Liver (tissue), 9 donors: ENCODE data around the gene RASA1. TPM values are rescaled to one million over a fixed set of nuclear protein-coding genes. Genes with fewer than 3 reads are reported as not detected.

Experiments
- DNase-seq: peaks from one replicate; pipeline ENCODE4 v3.0.0-alpha.2; 2017; ENCODE audit warnings: low spot score
- H3K27ac ChIP-seq, 2 donors: one replicate each; pipeline ENCODE4 v1.7.0; 2013; ENCODE audit warnings: inconsistent platforms in 2 of 2, low read length in 2 of 2, control low read depth in 1 of 2, low read depth in 1 of 2, mild to moderate bottlenecking in 1 of 2
- H3K27me3 ChIP-seq, 4 donors: one replicate each; pipeline versions ENCODE4 v1.6.1 to v1.7.0; 2013; ENCODE audit warnings: low read length in 3 of 4, inconsistent platforms in 1 of 4, mild to moderate bottlenecking in 1 of 4, moderate library complexity in 1 of 4; ENCODE audit not compliant: control insufficient read depth in 4 of 4, insufficient read depth in 4 of 4
- H3K36me3 ChIP-seq, 4 donors: one replicate each; pipeline versions ENCODE4 v1.6.1 to v1.7.0; 2013; ENCODE audit warnings: low read length in 3 of 4, mild to moderate bottlenecking in 3 of 4, low read depth in 1 of 4, moderate library complexity in 1 of 4; ENCODE audit not compliant: control insufficient read depth in 4 of 4, insufficient read depth in 3 of 4
- H3K4me1 ChIP-seq, 4 donors: one replicate each; pipeline versions ENCODE4 v1.6.1 to v1.7.0; 2013; ENCODE audit warnings: low read length in 3 of 4, mild to moderate bottlenecking in 3 of 4, moderate library complexity in 1 of 4; ENCODE audit not compliant: control insufficient read depth in 4 of 4, insufficient read depth in 4 of 4
- H3K4me3 ChIP-seq, 3 donors: one replicate each; pipeline versions ENCODE4 v1.6.1 to v1.7.0; 2013; ENCODE audit warnings: low read length in 3 of 3, control low read depth in 1 of 3, low read depth in 1 of 3, mild to moderate bottlenecking in 1 of 3
- H3K9ac ChIP-seq, 2 donors: one replicate each; pipeline ENCODE4 v1.7.0; 2013; ENCODE audit warnings: low read length in 2 of 2, mild to moderate bottlenecking in 2 of 2, moderate library complexity in 2 of 2, control low read depth in 1 of 2, low read depth in 1 of 2
- H3K9me3 ChIP-seq, 4 donors: one replicate each; pipeline versions ENCODE4 v1.6.1 to v1.7.0; 2013; ENCODE audit warnings: low read length in 3 of 4; ENCODE audit not compliant: control insufficient read depth in 4 of 4
- ATF3 ChIP-seq: IDR thresholded peaks from 2 replicates; pipeline ENCODE4 v1.6.1; 2016; ENCODE audit warnings: antibody characterized with exemption
- CTCF ChIP-seq: fragments of 150-350 bp; IDR thresholded peaks from 2 replicates; pipeline ENCODE4 v1.5.1; 2017; ENCODE audit warnings: improper control_type of control experiment, low read depth, low read length; ENCODE audit not compliant: missing input control
- EGR1 ChIP-seq, 2 donors: IDR thresholded peaks; 2 replicates each; pipeline ENCODE4 v1.6.1; 2016 to 2018; ENCODE audit warnings: antibody characterized with exemption in 2 of 2, low read depth in 2 of 2
- FOXA1 ChIP-seq: IDR thresholded peaks from 2 replicates; pipeline ENCODE4 v1.6.1; 2016; ENCODE audit warnings: antibody characterized with exemption
- FOXA2 ChIP-seq: IDR thresholded peaks from 2 replicates; pipeline ENCODE4 v1.6.1; 2016; ENCODE audit warnings: antibody characterized with exemption
- GABPA ChIP-seq, 2 donors: IDR thresholded peaks in 1 of 2; conservative IDR thresholded peaks in 1 of 2; 2 replicates each; pipeline ENCODE4 v1.6.1; 2016; ENCODE audit warnings: antibody characterized with exemption in 2 of 2, mild to moderate bottlenecking in 1 of 2, moderate library complexity in 1 of 2
- HNF4A ChIP-seq, 2 donors: conservative IDR thresholded peaks; 2 replicates each; pipeline ENCODE4 v1.6.1; 2016; ENCODE audit warnings: antibody characterized with exemption in 2 of 2, mild to moderate bottlenecking in 2 of 2
- HNF4G ChIP-seq: IDR thresholded peaks from 2 replicates; pipeline ENCODE4 v1.6.1; 2016; ENCODE audit warnings: antibody characterized with exemption
- JUND ChIP-seq, 2 donors: IDR thresholded peaks; 2 replicates each; pipeline ENCODE4 v1.6.1; 2016; ENCODE audit warnings: antibody characterized with exemption in 2 of 2
- MAX ChIP-seq: IDR thresholded peaks from 2 replicates; pipeline ENCODE4 v1.6.1; 2016; ENCODE audit warnings: antibody characterized with exemption
- NR2F2 ChIP-seq: IDR thresholded peaks from 2 replicates; pipeline ENCODE4 v1.6.1; 2016; ENCODE audit warnings: antibody characterized with exemption
- RAD21 ChIP-seq, 2 donors: IDR thresholded peaks; 2 replicates each; pipeline ENCODE4 v1.6.1; 2016; ENCODE audit warnings: antibody characterized with exemption in 2 of 2, mild to moderate bottlenecking in 2 of 2
- REST ChIP-seq: IDR thresholded peaks from 2 replicates; pipeline ENCODE4 v1.6.1; 2016; ENCODE audit warnings: antibody characterized with exemption, mild to moderate bottlenecking
- RXRA ChIP-seq, 2 donors: IDR thresholded peaks; 2 replicates each; pipeline ENCODE4 v1.6.1; 2017 to 2018; ENCODE audit warnings: antibody characterized with exemption in 2 of 2, mild to moderate bottlenecking in 1 of 2
- SP1 ChIP-seq: IDR thresholded peaks from 2 replicates; pipeline ENCODE4 v1.6.1; 2018; ENCODE audit warnings: antibody characterized with exemption, mild to moderate bottlenecking
- TAF1 ChIP-seq: conservative IDR thresholded peaks from 2 replicates; pipeline ENCODE4 v1.6.1; 2016; ENCODE audit warnings: antibody characterized with exemption, mild to moderate bottlenecking
- YY1 ChIP-seq: IDR thresholded peaks from 2 replicates; pipeline ENCODE4 v1.6.1; 2016; ENCODE audit warnings: antibody characterized with exemption, mild to moderate bottlenecking
- ZBTB33 ChIP-seq: IDR thresholded peaks from 2 replicates; pipeline ENCODE4 v1.6.1; 2016; ENCODE audit warnings: antibody characterized with exemption
- WGBS: extraction: QIAGEN DNeasy Blood & Tissue Kit; methylation state at CpG from one replicate; pipeline ENCODE4 v1.1.7; 2013; 5-methylcytosine and 5-hydroxymethylcytosine counted together
- polyA plus RNA-seq, 2 donors: library from polyadenylated mRNA; stranded (reverse) in 1 of 2; unstranded in 1 of 2; fragments of 200-250 nt in 1 of 2; fragments of >200 nt in 1 of 2; fragmentation: Nextera tagmentation in 1 of 2; extraction: Ambion mirVana in 1 of 2; gene quantifications; one replicate each; pipeline versions ENCODE4 v1.2.1 to v1.2.3, GENCODE V29; 2013 to 2015
- total RNA-seq, 2 donors: library from RNA; depleted of rRNA; stranded (reverse); fragments of >200 nt; gene quantifications; one replicate each; pipeline ENCODE4 v1.2.3, GENCODE V29; 2014
- donor health status: healthy.
- donor health status: healthy.
- donor health status: healthy.
- donor health status: healthy.
- donor health status: healthy.

Gene RASA1
- total and polyA plus RNA-seq, 4 donors: 3.7 to 18.1 (median 7.0) TPM

GRCh38 chr5:87359106-87359505 is 91.4 kb downstream of the RASA1 start:
- no peak for DNase-seq
- no peak overlapping the region for H3K4me3 ChIP-seq
- H3K27me3 ChIP-seq: no peaks in the 10 kb centered on the region
- H3K9ac ChIP-seq: no peak overlapping the region
- H3K4me1 ChIP-seq: no peaks in the 10 kb centered on the region
- no peak overlapping the region for H3K27ac ChIP-seq
- TF ChIP-seq TAF1 (no peak), YY1 (no peak), MAX (no peak), CTCF (no peak), ATF3 (no peak), RXRA (IDR thresholded peaks at IDR 0.05) (no peak), JUND (IDR thresholded peaks at IDR 0.05) (no peak), EGR1 (IDR thresholded peaks at IDR 0.05; ENCODE audit: low read depth in 2 of 2) (no peak), FOXA2 (no peak), RAD21 (IDR thresholded peaks at IDR 0.05) (no peak), NR2F2 (no peak), HNF4A (conservative IDR thresholded peaks at IDR 0.05) (no peak), SP1 (no peak), FOXA1 (no peak), GABPA (IDR thresholded peaks at IDR 0.05 in 1 of 2, conservative IDR thresholded peaks at IDR 0.05 in 1 of 2) (no peak), REST (no peak), HNF4G (no peak), ZBTB33 (no peak)
- H3K36me3 ChIP-seq: peaks cover 0 to 10% (median 6%) of the 10 kb centered on the region in 4 donors
- no peaks in the 10 kb centered on the region for H3K9me3 ChIP-seq
- 93% methylated on average over 2 of the region's 2 CpGs for WGBS
